OCI-LY1 (cell line): Measurements from ENCODE around the gene SH3BP1.

Experiments used
- H2AFZ ChIP-seq: fragments of 200-600 bp; sonication (generic), shearing (Covaris generic); 2 replicates; pipeline ENCODE4 v1.6.0; 2014; ENCODE audit warnings: antibody characterized with exemption, mild to moderate bottlenecking, low read length
- H3F3A ChIP-seq: fragments of 200-600 bp; sonication (generic), shearing (Covaris generic); 2 replicates; pipeline ENCODE4 v1.6.0; 2014; ENCODE audit warnings: mild to moderate bottlenecking, antibody characterized with exemption, low read length, moderate library complexity; ENCODE audit not compliant: insufficient read depth
- H3K27ac ChIP-seq: fragments of 200-600 bp; sonication (generic); 2 replicates; pipeline ENCODE4 v1.5.1; 2014; ENCODE audit warnings: low read length, mixed run types, mild to moderate bottlenecking, low read depth; ENCODE audit not compliant: poor library complexity, severe bottlenecking
- H3K27me3 ChIP-seq: fragments of 200-600 bp; sonication (generic); 2 replicates; pipeline ENCODE4 v1.6.0; 2014; ENCODE audit warnings: antibody characterized with exemption, mild to moderate bottlenecking, low read length, moderate library complexity; ENCODE audit not compliant: insufficient read depth
- H3K36me3 ChIP-seq: fragments of 200-600 bp; sonication (generic); 2 replicates; pipeline ENCODE4 v1.6.1; 2014; ENCODE audit warnings: mild to moderate bottlenecking, antibody characterized with exemption, low read length, moderate library complexity, mixed read lengths; ENCODE audit not compliant: insufficient read depth
- H3K4me1 ChIP-seq: fragments of 200-600 bp; sonication (generic); 2 replicates; pipeline ENCODE4 v1.5.1; 2014; ENCODE audit warnings: mild to moderate bottlenecking, low read length, moderate library complexity; ENCODE audit not compliant: insufficient read depth, severe bottlenecking
- H3K4me2 ChIP-seq: fragments of 200-600 bp; sonication (generic), shearing (Covaris generic); 2 replicates; pipeline ENCODE4 v1.6.1; 2014; ENCODE audit warnings: low read length
- H3K4me3 ChIP-seq: fragments of 200-600 bp; sonication (generic); 2 replicates; pipeline ENCODE4 v1.5.1; 2014; ENCODE audit warnings: low read length, low read depth, mild to moderate bottlenecking, mixed read lengths; ENCODE audit not compliant: poor library complexity, severe bottlenecking
- H3K79me2 ChIP-seq: fragments of 200-600 bp; shearing (Covaris generic); 2 replicates; pipeline ENCODE4 v1.6.1; 2016; ENCODE audit warnings: mixed run types, low read length, mixed read lengths; ENCODE audit not compliant: insufficient read depth
- H3K9ac ChIP-seq: fragments of 200-600 bp; sonication (generic), shearing (Covaris generic); 2 replicates; pipeline ENCODE4 v1.6.1; 2014; ENCODE audit warnings: mild to moderate bottlenecking, low read length, mixed read lengths
- H3K9me2 ChIP-seq: fragments of 200-600 bp; sonication (generic), shearing (Covaris generic); 2 replicates; pipeline ENCODE4 v1.6.1; 2014; ENCODE audit warnings: low read depth, mild to moderate bottlenecking, low read length, mixed read lengths
- H3K9me3 ChIP-seq: fragments of 200-600 bp; shearing (Covaris generic); 2 replicates; pipeline ENCODE4 v1.6.1; 2014; ENCODE audit warnings: low read length, mixed read lengths
- H4K20me1 ChIP-seq: fragments of 200-600 bp; sonication (generic), shearing (Covaris generic); 2 replicates; pipeline ENCODE4 v1.6.0; 2016; ENCODE audit warnings: mild to moderate bottlenecking, low read length; ENCODE audit not compliant: insufficient read depth
- CTCF ChIP-seq: fragments of 200-600 bp; sonication (generic), shearing (Covaris generic); IDR thresholded peaks from 2 replicates; pipeline ENCODE4 v1.5.1; 2017; ENCODE audit warnings: mild to moderate bottlenecking, antibody characterized with exemption, low read length, moderate library complexity, mixed read lengths
- EZH2 ChIP-seq: fragments of 200-600 bp; sonication (generic), shearing (Covaris generic); IDR thresholded peaks from 2 replicates; pipeline ENCODE4 v1.8.0; 2017; ENCODE audit warnings: borderline replicate concordance, mixed run types, mild to moderate bottlenecking, antibody characterized with exemption, low read length, moderate library complexity, mixed read lengths

SH3BP1 gene

GRCh38 chr22:37604875-37605274 lies 34.6 kb upstream of the SH3BP1 start:
- no peaks in the 10 kb centered on the region for H3K9me3 ChIP-seq
- no peaks in the 10 kb centered on the region for H3K9me2 ChIP-seq
- H3K27ac ChIP-seq: no peak overlapping the region
- H3K4me2 ChIP-seq: no peak overlapping the region
- no peak overlapping the region for H2AFZ ChIP-seq
- H3K4me1 ChIP-seq: peaks cover 21% of the 10 kb centered on the region
- H3K9ac ChIP-seq: no peak overlapping the region
- H3K79me2 ChIP-seq: peaks cover 6% of the 10 kb centered on the region
- no peak for TF ChIP-seq CTCF
- no peak for TF ChIP-seq EZH2
- H3K27me3 ChIP-seq: no peaks in the 10 kb centered on the region
- no peaks in the 10 kb centered on the region for H3F3A ChIP-seq
- H3K4me3 ChIP-seq: no peak overlapping the region
- H3K36me3 ChIP-seq: no peaks in the 10 kb centered on the region; the same call in 1 of the 2 replicates
- H4K20me1 ChIP-seq: no peaks in the 10 kb centered on the region

DNA sequence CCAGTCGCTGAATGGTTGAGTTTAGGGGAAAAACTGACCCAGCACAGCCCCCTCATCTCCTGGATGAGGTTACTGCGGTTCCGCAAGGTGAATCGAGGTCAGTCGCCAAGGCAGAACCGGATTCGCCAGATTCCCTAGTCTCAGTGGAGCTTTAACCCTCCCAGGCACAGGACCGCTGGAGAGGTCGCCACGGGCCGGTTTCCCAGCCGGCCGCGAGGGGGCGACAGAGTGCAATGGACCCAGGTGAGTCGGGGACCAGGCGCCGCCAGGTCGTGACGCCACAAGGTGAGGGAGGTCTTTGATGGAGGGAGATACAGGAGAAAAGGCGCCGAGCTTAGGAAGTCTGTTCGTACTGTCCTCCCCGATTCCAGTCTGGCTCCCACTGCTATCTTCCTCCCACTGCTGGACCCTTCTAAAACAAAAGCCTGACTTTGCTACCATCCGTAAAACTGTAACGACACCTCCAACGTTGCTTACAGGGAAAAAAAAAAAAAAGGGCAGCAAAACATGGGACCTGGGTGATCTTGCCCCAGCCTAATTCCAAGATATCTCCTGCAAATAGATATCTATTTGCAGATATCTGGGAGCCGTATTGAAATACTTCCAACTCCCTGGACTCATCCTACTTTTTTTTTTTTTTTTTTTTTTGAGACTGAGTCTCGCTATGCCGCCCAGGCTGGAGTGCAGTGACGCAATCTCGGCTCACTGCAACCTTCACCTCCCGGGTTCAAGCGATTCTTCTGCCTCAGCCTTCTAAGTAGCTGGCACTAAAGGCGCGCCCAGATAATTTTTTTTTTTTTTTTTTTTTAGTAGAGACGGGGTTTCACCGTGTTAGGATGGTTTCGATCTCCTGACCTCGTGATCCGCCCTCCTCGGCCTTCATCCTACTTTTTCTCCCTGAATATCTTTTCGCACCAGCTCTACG lies 32.2 kb upstream of the SH3BP1 start:
- TF ChIP-seq CTCF: peak; percentile 98
- TF ChIP-seq EZH2: no peak
- Histone ChIP-seq H3K4me1 (peaks cover 31% of the 10 kb centered on the region), H3K36me3 (peaks cover 8% of the 10 kb centered on the region; the same call in 1 of the 2 replicates), H3F3A (no peaks in the 10 kb centered on the region), H3K4me2 (peak overlapping the region; percentile 90), H3K27ac (peak overlapping the region; percentile 92), H2AFZ (no peak overlapping the region), H3K79me2 (peaks cover 15% of the 10 kb centered on the region), H3K4me3 (peak overlapping the region; percentile 93), H3K9me3 (no peaks in the 10 kb centered on the region), H3K27me3 (no peaks in the 10 kb centered on the region), H4K20me1 (no peaks in the 10 kb centered on the region), H3K9ac (peak overlapping the region; percentile 51), H3K9me2 (no peaks in the 10 kb centered on the region)

GRCh38 chr22:37607935-37608476 lies 31.5 kb upstream of the SH3BP1 start:
- H3K4me1 ChIP-seq: peaks cover 31% of the 10 kb centered on the region
- peaks cover 15% of the 10 kb centered on the region for H3K79me2 ChIP-seq
- peak overlapping the region; percentile 92 for H3K27ac ChIP-seq
- H3K36me3 ChIP-seq: peaks cover 11% of the 10 kb centered on the region; the same call in 1 of the 2 replicates
- peak overlapping the region; percentile 50 for H2AFZ ChIP-seq
- H3K9ac ChIP-seq: peak overlapping the region; percentile 100
- TF ChIP-seq EZH2 (no peak), CTCF (no peak)
- no peaks in the 10 kb centered on the region for H3K9me2 ChIP-seq
- peak overlapping the region; percentile 93 for H3K4me3 ChIP-seq
- H3F3A ChIP-seq: no peaks in the 10 kb centered on the region
- H3K9me3 ChIP-seq: no peaks in the 10 kb centered on the region
- H3K27me3 ChIP-seq: no peaks in the 10 kb centered on the region
- no peaks in the 10 kb centered on the region for H4K20me1 ChIP-seq
- H3K4me2 ChIP-seq: peak overlapping the region; percentile 90
